ENCODE measurements around the gene RPL12.

GRCh38 chr9:127473932-127474331 is 22.7 kb upstream of the RPL12 start:
- TF ChIP-seq CTCF (IDR thresholded peaks at IDR 0.05; ENCODE audit: low read depth, low read length, poor library complexity, severe bottlenecking), result no peak
- no peak for TF ChIP-seq EZH2phosphoT487 (IDR thresholded peaks at IDR 0.05; ENCODE audit: borderline replicate concordance, low read length)
